ENCODE results near the gene ACP1. TPM values are rescaled to one million over a fixed set of nuclear protein-coding genes. Genes with fewer than 3 reads are reported as not detected.

The ACP1 gene
- total and polyA plus RNA-seq, 11 donors, result 51.4 to 99.7 (median 64.7) TPM

DNA sequence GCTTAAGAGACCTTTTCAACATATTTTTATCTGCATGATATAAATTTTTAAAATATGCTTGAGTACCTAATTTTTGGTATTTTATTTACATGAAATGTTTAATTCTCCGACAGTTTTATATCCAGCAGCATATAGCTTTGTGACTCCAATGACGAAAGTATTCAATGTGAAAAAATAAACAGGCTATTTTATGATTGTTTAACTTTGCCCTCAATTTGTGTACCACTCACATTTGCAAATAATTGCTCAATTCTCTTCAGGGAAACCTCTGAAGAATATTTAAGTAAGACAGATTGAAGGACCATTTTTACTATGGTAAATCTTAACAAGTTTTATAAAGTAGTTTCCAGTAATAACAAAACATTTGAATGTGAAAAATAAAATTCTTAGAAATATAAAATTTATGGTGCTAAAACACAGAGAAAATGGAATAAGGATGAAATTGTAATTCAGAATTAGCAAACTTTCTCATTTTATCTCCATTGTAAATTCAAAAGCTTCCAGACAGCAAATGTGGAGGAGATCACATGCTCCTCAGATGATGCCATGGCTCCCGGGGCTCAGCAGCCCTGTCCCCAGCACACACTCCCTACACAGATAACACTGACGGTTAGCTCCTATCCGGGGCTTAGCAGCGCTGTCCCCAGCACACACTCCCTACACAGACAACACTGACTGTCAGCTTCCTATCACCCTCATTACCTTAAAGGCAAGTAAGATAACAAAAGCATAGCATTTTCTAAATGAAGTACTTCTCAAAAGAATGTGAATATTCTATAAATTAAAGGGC lies 40.6 kb upstream of the ACP1 start:
- H3K27ac ChIP-seq, result no peak overlapping the region
- H3K4me1 ChIP-seq, result no peaks in the 10 kb centered on the region
- DNase-seq, result no peak
- H3K4me3 ChIP-seq, result no peak overlapping the region
- ATAC-seq, result no peak
- WGBS, 4 donors, result 75 to 87% (median 78%) methylated on average over 6 of the region's 6 CpGs
- H3K9me3 ChIP-seq, result no peaks in the 10 kb centered on the region
- intact Hi-C loops (cut with DNase I), result no loop called here
- TF ChIP-seq, protein P1, sequence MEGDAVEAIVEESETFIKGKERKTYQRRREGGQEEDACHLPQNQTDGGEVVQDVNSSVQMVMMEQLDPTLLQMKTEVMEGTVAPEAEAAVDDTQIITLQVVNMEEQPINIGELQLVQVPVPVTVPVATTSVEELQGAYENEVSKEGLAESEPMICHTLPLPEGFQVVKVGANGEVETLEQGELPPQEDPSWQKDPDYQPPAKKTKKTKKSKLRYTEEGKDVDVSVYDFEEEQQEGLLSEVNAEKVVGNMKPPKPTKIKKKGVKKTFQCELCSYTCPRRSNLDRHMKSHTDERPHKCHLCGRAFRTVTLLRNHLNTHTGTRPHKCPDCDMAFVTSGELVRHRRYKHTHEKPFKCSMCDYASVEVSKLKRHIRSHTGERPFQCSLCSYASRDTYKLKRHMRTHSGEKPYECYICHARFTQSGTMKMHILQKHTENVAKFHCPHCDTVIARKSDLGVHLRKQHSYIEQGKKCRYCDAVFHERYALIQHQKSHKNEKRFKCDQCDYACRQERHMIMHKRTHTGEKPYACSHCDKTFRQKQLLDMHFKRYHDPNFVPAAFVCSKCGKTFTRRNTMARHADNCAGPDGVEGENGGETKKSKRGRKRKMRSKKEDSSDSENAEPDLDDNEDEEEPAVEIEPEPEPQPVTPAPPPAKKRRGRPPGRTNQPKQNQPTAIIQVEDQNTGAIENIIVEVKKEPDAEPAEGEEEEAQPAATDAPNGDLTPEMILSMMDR (IDR thresholded peaks at IDR 0.05), result no peak
- no peak for TF ChIP-seq POLR2A (IDR thresholded peaks at IDR 0.05)
- no peaks in the 10 kb centered on the region for H3K27me3 ChIP-seq
- peaks cover 0 to 85% (median 51%) of the 10 kb centered on the region in 9 donors for H3K36me3 ChIP-seq

DNA sequence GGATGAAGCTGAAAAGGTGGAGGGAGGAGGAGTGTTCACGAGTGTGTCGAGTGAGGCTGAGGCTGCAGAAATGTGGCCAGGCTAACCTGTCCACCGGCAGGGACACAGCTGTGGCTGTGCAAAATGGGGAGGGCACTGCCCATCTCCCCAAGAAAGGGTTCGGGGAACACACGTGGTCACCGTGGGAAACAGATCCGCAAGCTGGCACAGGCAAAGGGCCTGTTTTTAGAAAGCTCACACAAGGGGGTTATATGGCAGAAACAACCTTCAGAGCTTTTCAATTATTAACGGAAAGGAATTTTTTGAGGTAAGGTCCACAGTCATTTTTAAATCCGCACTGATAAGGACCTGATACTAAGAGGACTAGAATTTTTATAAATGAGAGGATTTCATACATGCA lies 36.6 kb upstream of the ACP1 start:
- ATAC-seq (no peak), DNase-seq (no peak)
- no peaks in the 10 kb centered on the region for H3K9me3 ChIP-seq
- H3K27ac ChIP-seq, result no peak overlapping the region
- peaks cover 0 to 94% (median 55%) of the 10 kb centered on the region in 9 donors for H3K36me3 ChIP-seq
- no peak overlapping the region for H3K4me3 ChIP-seq
- no peaks in the 10 kb centered on the region for H3K27me3 ChIP-seq
- 93 to 95% (median 95%) methylated on average over 9 of the region's 9 CpGs for WGBS, 4 donors
- H3K4me1 ChIP-seq, result no peaks in the 10 kb centered on the region
- TF ChIP-seq, protein P1 (IDR thresholded peaks at IDR 0.05), result no peak
- no peak for TF ChIP-seq POLR2A (IDR thresholded peaks at IDR 0.05)
- intact Hi-C loops (cut with DNase I), result no loop called here

DNA sequence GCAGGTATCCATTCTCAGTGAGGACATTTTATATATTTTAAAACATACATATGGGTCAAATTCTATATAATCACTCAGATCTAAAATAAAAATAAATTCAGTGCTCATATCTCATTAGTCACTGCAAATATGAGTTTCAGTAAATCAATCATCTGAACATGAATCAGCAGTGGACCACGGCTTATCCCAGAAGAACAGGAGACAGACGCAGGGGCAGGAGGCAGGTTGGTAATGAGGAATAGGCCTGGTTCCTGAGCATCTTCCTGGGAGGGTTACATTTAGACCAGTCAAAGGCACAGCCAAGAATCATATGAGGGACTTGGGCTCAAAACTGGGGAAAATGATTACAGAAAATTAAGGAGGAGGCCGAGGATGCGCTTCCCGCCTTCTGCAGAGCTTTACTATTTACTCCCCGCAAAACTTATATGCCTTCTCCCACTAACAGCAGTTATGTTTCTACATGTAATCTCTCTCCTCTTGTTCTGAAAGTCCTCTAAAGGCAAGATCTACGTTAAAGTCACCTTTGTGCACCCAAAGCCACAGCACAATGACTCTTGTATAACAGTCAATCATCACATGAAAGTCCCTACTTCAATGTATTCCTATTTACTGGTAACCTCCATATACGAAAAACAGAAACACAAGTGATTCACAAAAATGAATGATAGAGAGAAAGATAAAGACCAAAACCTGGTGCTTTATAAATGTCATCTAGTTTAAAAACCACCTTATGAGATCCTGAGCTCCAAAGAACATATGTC lies 36.0 kb upstream of the ACP1 start:
- no peak overlapping the region for H3K4me3 ChIP-seq
- H3K36me3 ChIP-seq, result peaks cover 0 to 94% (median 55%) of the 10 kb centered on the region in 9 donors
- no peak overlapping the region for H3K27ac ChIP-seq
- no peaks in the 10 kb centered on the region for H3K4me1 ChIP-seq
- DNase-seq (no peak), ATAC-seq (no peak)
- 93 to 95% (median 94%) methylated on average over 8 of the region's 8 CpGs for WGBS, 4 donors
- TF ChIP-seq, protein P1 (IDR thresholded peaks at IDR 0.05), result no peak
- TF ChIP-seq POLR2A (IDR thresholded peaks at IDR 0.05), result no peak
- intact Hi-C loops (cut with DNase I), result no loop called here
- no peaks in the 10 kb centered on the region for H3K27me3 ChIP-seq
- H3K9me3 ChIP-seq, result no peaks in the 10 kb centered on the region

DNA sequence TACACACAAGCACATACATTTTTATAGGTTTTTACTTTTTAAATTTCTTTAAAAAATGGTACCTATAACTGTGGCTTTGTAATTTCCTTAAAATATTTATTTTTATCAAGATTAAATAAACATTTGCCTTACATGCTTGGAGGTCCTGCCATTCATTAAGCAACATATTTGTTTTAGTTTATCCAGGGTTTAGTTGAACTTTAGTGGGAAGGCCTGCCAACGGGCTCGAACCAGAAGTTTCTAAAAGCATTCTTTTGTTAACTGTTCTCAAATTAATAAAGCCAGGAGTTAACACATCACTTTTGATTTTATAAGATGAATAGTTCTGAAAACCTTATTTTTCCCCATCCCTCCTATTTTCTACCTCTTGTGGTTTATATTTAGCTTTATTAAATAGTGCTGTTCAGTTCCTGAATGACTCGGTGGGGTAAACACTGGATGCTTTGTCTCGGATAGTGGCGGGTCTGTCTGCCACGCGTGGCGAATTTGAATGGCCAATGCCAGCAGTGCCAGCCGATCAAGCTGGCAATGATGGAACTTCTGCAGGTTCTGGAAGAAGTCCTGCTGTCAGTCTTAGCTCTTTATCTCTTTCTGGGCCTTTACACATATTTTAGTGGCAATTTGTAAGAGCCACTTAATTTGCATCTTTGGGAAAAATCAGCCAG lies 33.1 kb upstream of the ACP1 start:
- ATAC-seq (no peak), DNase-seq (no peak)
- H3K9me3 ChIP-seq, result no peaks in the 10 kb centered on the region
- H3K27me3 ChIP-seq, result no peaks in the 10 kb centered on the region
- WGBS, 4 donors, result 81 to 95% (median 87%) methylated on average over 9 of the region's 9 CpGs
- H3K4me3 ChIP-seq, result no peak overlapping the region
- intact Hi-C loops (cut with DNase I), result no loop called here
- no peak for TF ChIP-seq POLR2A (IDR thresholded peaks at IDR 0.05)
- TF ChIP-seq, protein P1 (IDR thresholded peaks at IDR 0.05), result no peak
- H3K4me1 ChIP-seq, result no peaks in the 10 kb centered on the region
- no peak overlapping the region for H3K27ac ChIP-seq
- peaks cover 0 to 72% (median 35%) of the 10 kb centered on the region in 9 donors for H3K36me3 ChIP-seq

Measured in heart left ventricle (tissue), 16 donors.